ENCODE data around the gene ZBTB7C.

Gene ZBTB7C

GRCh38 chr18:48385596-48385995 is 23.6 kb downstream of the ZBTB7C start:
- no peak for DNase-seq

DNA sequence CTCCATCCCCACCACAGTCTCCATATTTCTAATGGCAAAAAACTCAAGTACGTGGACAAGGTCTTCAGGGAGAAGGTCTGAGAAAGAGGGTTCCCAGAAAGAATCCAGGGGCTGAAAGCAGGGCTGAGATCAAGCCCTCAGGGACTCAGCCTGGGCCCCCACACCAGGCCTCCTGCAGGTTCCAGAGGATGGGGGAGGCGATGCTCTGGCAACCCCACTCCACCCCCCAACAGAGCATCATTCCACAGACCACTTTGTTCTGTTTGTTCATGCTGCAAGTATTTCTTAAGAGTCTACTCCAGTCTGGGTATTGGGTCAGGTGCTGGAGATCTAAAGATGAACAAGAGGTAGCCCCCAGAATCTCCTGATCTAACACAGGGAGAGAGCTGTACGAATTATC is 32.2 kb downstream of the ZBTB7C start:
- DNase-seq, result no peak

DNA sequence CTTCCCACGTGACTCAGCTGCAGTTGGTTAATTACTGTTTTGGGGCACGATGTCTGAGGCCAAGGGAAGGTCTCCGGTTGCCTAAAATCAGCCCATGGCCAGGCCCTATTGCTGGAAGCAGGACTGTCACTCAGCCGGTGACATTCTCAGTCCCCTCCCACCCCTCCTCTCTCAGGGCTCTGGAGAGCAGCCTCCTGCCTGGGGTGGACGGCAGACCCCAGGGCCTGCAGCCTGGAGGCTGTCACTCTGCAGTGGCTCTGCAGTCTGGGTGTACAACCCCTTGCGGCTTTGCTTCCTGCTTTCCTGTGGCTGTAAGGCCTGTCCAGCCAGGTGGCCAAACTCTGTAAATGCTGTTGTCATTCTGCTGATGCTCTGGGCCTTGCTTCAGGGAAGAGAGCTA is 32.8 kb downstream of the ZBTB7C start:
- no peak for DNase-seq

- DNase-seq, result no peak
Observed at GRCh38 chr18:48375150-48375800, 33.9 kb downstream of the ZBTB7C start.

GRCh38 chr18:48374423-48375149 is 34.6 kb downstream of the ZBTB7C start:
- no peak for DNase-seq

GRCh38 chr18:48371854-48372602 is 37.2 kb downstream of the ZBTB7C start:
- no peak for DNase-seq

DNA sequence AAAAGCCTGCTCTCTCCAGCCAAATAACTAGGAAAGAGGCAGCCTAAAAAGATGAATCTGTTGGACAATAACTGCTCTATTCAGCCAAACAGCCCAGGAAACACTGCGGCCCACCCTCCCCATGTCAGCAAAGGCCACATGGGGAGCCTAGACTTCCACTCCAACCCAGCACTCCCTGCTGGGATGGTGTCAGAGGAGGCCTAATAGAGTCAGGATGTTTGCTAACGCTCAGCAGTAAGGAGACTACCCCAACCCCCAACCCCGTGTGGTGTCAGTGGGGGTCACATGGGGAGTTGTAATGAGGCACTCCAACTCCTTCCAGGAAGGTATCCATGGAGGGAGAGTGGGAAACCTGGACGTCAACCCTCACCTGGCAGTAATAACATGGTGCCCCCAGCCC is 41.6 kb downstream of the ZBTB7C start:
- no peak for DNase-seq

GRCh38 chr18:48365965-48366364 is 43.2 kb downstream of the ZBTB7C start:
- no peak for DNase-seq

- DNase-seq, result no peak
Observed at GRCh38 chr18:48364146-48364545, 45.0 kb downstream of the ZBTB7C start.

DNA sequence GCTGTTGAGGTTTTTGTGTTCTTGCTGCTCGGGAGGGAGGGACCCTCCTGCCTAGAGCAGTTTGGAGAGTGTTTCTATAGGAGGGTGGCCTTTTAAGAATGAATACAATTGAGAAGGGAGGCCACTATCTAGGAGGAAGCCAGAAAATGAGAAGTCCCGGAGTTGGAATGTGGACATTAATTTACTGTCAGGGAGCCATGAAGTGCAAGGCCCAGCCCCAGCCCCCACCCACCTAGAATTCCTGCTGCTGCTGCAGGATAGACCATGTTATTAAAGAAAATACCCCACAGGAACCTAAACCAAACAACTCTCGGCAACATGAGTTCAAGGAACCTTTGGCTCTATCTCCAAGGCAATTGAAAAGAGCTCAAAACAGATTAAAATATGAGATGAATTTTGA is 46.0 kb downstream of the ZBTB7C start:
- DNase-seq, result no peak

GRCh38 chr18:48361801-48362200 is 47.4 kb downstream of the ZBTB7C start:
- no peak for DNase-seq

DNA sequence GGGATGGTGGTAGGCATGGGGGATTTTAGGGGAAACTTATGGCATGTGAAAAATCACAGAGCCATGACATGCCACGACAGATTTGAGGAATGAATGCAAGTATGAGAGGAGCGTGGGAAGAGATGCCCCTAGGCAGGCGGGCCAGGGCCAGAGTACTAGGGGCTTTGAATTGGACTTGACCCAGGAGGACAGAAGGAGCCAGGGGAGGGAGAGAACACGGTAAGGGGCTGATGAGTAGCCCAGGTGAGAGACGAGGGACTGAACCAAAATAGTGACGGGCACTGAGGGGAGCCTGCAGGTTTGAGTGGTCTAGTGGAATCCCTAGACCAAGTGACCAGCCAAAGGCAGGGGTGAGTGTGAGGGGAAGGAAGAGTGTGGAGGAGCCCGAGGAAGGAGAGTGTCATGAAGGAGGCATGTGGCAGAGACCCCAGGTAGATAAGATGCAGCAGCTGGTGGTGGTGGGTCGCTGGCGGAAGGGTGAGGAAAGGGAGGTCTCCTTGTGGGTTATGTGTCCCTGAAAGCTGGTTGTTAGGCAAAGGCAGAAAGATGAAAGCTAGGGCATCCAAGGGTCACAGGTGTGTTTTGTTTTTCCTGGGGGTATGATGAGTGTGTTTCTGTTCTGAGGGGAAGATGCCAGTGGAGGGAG is 48.7 kb downstream of the ZBTB7C start:
- no peak for DNase-seq

- no peak for DNase-seq
Observed at GRCh38 chr18:48359626-48360025, 49.6 kb downstream of the ZBTB7C start.

- DNase-seq, result no peak
Observed at GRCh38 chr18:48358868-48359267, 50.3 kb downstream of the ZBTB7C start.

- no peak for DNase-seq
Observed at GRCh38 chr18:48356909-48357631, 52.1 kb downstream of the ZBTB7C start.

- DNase-seq, result no peak
Observed at GRCh38 chr18:48356151-48356745, 52.9 kb downstream of the ZBTB7C start.

- no peak for DNase-seq
Observed at GRCh38 chr18:48355276-48356115, 53.7 kb downstream of the ZBTB7C start.

DNA sequence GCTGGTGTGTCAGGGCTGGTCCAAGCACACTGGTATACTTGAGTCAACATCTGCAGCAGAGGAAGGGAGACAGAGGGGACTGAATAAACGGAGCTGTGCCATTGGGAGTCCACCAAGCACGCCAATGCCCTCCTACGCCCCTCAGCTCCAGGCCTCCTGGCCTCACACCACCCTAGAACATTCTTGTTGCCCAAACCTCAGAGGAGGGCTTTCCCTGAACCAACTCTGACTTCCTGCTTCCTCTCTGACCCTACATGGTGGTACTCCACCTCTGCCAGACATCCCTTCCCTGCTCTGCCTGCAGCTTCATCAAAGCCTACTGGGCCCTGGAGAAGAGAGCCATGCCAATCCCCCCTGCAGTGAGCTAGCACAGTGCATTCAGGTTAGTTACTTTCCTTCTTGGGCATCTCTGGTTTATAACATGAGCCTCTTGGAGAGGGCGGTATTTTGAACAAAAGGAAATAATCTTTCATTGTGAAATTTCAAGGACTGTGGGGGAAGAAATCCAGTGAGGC is 54.4 kb downstream of the ZBTB7C start:
- DNase-seq, result no peak

GRCh38 chr18:48352051-48352755 is 57.0 kb downstream of the ZBTB7C start:
- DNase-seq, result no peak
